ENCODE measurements around the gene RNU1-2.

- TF ChIP-seq CTCF (IDR thresholded peaks at IDR 0.05 in 8 of 11, conservative IDR thresholded peaks at IDR 0.05 in 3 of 11) (no peak), POLR2AphosphoS5 (IDR thresholded peaks at IDR 0.05) (no peak), POLR2A (IDR thresholded peaks at IDR 0.05) (no peak)
These were observed 17.5 kb downstream of the RNU1-2 start for GRCh38 chr1:16913181-16913832.
